ENCODE data around the gene DGKH.

Gene DGKH

DNA sequence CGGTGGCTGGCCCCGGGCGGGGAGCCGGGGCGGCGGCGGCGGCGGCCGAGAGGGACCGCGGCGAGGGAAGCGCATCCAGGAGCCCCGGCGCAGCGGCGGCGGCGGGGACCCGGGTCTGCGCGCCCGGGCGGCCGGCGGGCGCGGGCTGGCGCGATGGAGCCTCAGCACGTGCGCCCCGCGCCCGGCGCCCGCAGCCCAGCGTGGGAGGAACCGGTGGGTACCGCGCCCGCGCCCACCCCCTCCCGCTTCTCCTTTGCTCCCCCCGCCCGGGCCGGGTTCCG is 7.8 kb upstream of the DGKH start:
- no peak for DNase-seq (ENCODE audit: low read depth in 2 of 2)
- TF ChIP-seq, protein P1, sequence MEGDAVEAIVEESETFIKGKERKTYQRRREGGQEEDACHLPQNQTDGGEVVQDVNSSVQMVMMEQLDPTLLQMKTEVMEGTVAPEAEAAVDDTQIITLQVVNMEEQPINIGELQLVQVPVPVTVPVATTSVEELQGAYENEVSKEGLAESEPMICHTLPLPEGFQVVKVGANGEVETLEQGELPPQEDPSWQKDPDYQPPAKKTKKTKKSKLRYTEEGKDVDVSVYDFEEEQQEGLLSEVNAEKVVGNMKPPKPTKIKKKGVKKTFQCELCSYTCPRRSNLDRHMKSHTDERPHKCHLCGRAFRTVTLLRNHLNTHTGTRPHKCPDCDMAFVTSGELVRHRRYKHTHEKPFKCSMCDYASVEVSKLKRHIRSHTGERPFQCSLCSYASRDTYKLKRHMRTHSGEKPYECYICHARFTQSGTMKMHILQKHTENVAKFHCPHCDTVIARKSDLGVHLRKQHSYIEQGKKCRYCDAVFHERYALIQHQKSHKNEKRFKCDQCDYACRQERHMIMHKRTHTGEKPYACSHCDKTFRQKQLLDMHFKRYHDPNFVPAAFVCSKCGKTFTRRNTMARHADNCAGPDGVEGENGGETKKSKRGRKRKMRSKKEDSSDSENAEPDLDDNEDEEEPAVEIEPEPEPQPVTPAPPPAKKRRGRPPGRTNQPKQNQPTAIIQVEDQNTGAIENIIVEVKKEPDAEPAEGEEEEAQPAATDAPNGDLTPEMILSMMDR (IDR thresholded peaks at IDR 0.05; ENCODE audit: low read depth, low read length) = no peak
- H3K4me3 ChIP-seq (replicated peaks in 1 of 2; ENCODE audit: low read depth in 2 of 2, low read length in 2 of 2) = peak overlapping the region; percentile 84 to 89

GRCh38 chr13:42041011-42041683 is 7.3 kb upstream of the DGKH start:
- DNase-seq (ENCODE audit: low read depth in 2 of 2) = peak; percentile 53 to 58
- TF ChIP-seq, protein P1 (IDR thresholded peaks at IDR 0.05; ENCODE audit: low read depth, low read length) = no peak

GRCh38 chr13:42041684-42042035 is 6.8 kb upstream of the DGKH start:
- H3K4me3 ChIP-seq (replicated peaks in 1 of 2; ENCODE audit: low read depth in 2 of 2, low read length in 2 of 2) = peak overlapping the region; percentile 84 to 89
- DNase-seq (ENCODE audit: low read depth in 2 of 2) = peak; percentile 74 to 80
- TF ChIP-seq, protein P1 (IDR thresholded peaks at IDR 0.05; ENCODE audit: low read depth, low read length) = peak; percentile 74

More at GRCh38 chr13:42041011-42041683, 7.3 kb upstream of the DGKH start:
- peak overlapping the region; percentile 84 to 89 for H3K4me3 ChIP-seq (replicated peaks in 1 of 2; ENCODE audit: low read depth in 2 of 2, low read length in 2 of 2)

GRCh38 chr13:42043676-42044075 is 4.8 kb upstream of the DGKH start:
- TF ChIP-seq, protein P1 (IDR thresholded peaks at IDR 0.05; ENCODE audit: low read depth, low read length) = no peak
- DNase-seq (ENCODE audit: low read depth in 2 of 2) = no peak
- no peak overlapping the region for H3K4me3 ChIP-seq (replicated peaks in 1 of 2; ENCODE audit: low read depth in 2 of 2, low read length in 2 of 2)

- no peak overlapping the region for H3K4me3 ChIP-seq (replicated peaks in 1 of 2; ENCODE audit: low read depth in 2 of 2, low read length in 2 of 2)
- no peak for DNase-seq (ENCODE audit: low read depth in 2 of 2)
- TF ChIP-seq, protein P1 (IDR thresholded peaks at IDR 0.05; ENCODE audit: low read depth, low read length) = no peak
These were observed 2.0 kb upstream of the DGKH start for GRCh38 chr13:42046448-42046847.

- TF ChIP-seq, protein P1 (IDR thresholded peaks at IDR 0.05; ENCODE audit: low read depth, low read length) = no peak
- DNase-seq (ENCODE audit: low read depth in 2 of 2) = peak; percentile 77 to 78
- H3K4me3 ChIP-seq (replicated peaks in 1 of 2; ENCODE audit: low read depth in 2 of 2, low read length in 2 of 2) = peak overlapping the region; percentile 79 to 88
These were observed 697 bp upstream of the DGKH start for GRCh38 chr13:42047561-42048341.
